ENCODE measurements around the gene CLEC19A.

GRCh38 chr16:19289811-19290485 is 4.4 kb downstream of the CLEC19A start:
- TF ChIP-seq CTCF (IDR thresholded peaks at IDR 0.05) (no peak), POLR2A (IDR thresholded peaks at IDR 0.05) (no peak)
